Measurements from ENCODE around the gene DOK4.

- TF ChIP-seq CTCF (IDR thresholded peaks at IDR 0.05) (no peak), POLR2A (IDR thresholded peaks at IDR 0.05) (no peak)
Measured at GRCh38 chr16:57423152-57423551, 63.1 kb downstream of the DOK4 start.

Measured in heart left ventricle (tissue), 13 donors.